ENCODE results near the gene SPG11.
"Not testable (repeated sequence)": the region's sequence is repeated elsewhere in the genome, so short reads cannot be mapped to it uniquely, and the experiment has no call there.

DNA sequence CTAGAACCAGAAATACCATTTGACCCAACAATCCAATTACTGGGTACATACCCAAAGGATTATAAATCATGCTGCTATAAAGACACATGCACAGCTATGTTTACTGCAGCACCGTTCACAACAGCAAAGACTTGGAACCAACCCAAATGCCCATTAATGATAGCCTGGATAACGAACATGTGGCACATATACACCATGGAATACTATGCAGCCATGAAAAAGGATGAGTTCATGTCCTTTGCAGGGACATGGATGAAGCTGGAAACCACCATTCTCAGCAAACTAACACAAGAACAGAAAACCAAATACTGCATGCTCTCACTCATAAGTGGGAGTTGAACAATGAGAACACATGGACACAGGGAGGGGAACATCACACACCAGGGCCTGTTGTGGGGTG lies 25.9 kb upstream of the SPG11 start:
- TF ChIP-seq, protein P1, sequence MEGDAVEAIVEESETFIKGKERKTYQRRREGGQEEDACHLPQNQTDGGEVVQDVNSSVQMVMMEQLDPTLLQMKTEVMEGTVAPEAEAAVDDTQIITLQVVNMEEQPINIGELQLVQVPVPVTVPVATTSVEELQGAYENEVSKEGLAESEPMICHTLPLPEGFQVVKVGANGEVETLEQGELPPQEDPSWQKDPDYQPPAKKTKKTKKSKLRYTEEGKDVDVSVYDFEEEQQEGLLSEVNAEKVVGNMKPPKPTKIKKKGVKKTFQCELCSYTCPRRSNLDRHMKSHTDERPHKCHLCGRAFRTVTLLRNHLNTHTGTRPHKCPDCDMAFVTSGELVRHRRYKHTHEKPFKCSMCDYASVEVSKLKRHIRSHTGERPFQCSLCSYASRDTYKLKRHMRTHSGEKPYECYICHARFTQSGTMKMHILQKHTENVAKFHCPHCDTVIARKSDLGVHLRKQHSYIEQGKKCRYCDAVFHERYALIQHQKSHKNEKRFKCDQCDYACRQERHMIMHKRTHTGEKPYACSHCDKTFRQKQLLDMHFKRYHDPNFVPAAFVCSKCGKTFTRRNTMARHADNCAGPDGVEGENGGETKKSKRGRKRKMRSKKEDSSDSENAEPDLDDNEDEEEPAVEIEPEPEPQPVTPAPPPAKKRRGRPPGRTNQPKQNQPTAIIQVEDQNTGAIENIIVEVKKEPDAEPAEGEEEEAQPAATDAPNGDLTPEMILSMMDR (IDR thresholded peaks at IDR 0.05), result not testable (repeated sequence)
- not testable (repeated sequence) for TF ChIP-seq POLR2A (IDR thresholded peaks at IDR 0.05)

Data from thyroid gland (tissue), 4 donors.